Stimulated activated CD8-positive, alpha-beta memory T cell treated with anti-CD3 and anti-CD28 coated beads, Interleukin-2, amount 100 ng/mL, for 1 hour (primary cell): ENCODE measurements around the gene CLPTM1L.
"Not testable (repeated sequence)": the region's sequence is repeated elsewhere in the genome, so short reads cannot be mapped to it uniquely, and the experiment has no call there.

Experiments used
- DNase-seq, 2 donors: peaks; one replicate each; pipeline ENCODE4 v3.0.0-alpha.2; 2020; ENCODE audit warnings: low read depth in 2 of 2

CLPTM1L gene

DNA sequence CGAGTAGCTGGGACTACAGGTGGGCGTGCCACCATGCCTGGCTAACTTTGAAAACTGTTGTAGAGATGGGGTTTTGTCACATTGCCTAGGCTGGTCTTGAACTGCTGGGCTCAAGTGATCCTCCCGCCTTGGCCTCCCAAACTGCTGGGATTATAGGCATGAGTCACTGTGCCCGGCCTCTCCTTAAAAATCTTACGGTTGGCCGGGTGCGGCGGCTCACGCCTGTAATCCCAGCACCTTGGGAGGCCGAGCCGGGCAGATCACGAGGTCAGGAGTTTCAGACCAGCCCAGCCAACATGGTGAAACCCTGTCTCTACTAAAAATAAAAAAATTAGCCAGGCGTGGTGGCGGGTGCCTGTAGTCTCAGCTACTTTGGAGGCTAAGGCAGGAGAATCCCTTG, 2.2 kb downstream of the CLPTM1L start:
- not testable (repeated sequence) for DNase-seq

DNA sequence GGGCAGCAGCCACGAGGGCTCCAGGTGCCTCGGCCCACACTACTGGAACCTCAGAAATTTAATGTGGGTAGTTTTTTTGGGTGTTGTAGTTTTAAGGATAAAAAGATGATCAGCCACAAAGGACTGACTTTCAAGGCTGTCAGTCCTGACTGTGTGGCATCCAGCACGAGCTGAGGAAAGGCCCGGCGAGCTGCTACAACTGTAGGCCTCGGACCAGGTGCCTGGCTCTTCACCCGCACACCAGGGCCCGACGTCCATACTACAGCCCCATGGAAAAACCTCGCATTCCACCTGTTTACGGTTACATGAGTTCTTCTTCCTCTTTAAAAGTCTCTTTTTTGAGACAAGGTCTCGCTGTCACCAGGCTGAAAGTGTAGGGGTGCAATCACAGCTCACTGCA, 2.6 kb downstream of the CLPTM1L start:
- DNase-seq = no peak

GRCh38 chr5:1341863-1342262, 3.0 kb downstream of the CLPTM1L start:
- DNase-seq = no peak

GRCh38 chr5:1339818-1340210, 5.1 kb downstream of the CLPTM1L start:
- DNase-seq = not testable (repeated sequence)

DNA sequence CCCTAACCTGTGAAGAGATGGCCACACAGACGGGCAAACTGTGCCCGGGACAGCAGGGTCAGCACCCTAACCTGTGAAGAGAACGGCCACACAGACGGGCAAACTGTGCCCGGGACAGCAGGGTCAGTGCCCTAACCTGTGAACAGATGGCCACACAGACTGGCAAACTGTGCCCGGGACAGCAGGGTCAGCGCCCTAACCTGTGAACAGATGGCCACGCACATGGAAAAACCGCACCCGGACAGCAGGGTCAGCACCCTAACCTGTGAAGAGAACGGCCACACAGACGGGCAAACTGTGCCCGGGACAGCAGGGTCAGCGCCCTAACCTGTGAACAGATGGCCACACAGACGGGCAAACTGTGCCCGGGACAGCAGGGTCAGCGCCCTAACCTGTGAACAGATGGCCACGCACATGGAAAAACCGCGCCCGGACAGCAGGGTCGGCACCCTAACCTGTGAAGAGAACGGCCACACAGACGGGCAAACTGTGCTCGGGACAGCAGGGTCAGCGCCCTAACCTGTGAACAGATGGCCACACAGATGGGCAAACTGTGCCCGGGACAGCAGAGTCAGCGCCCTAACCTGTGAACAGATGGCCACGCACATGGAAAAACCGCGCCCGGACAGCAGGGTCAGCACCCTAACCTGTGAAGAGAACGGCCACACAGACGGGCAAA, 5.6 kb downstream of the CLPTM1L start:
- not testable (repeated sequence) for DNase-seq

- DNase-seq = no peak
Observed at GRCh38 chr5:1338506-1339070, 6.3 kb downstream of the CLPTM1L start.

- no peak for DNase-seq
Observed at GRCh38 chr5:1338196-1338490, 6.8 kb downstream of the CLPTM1L start.

DNA sequence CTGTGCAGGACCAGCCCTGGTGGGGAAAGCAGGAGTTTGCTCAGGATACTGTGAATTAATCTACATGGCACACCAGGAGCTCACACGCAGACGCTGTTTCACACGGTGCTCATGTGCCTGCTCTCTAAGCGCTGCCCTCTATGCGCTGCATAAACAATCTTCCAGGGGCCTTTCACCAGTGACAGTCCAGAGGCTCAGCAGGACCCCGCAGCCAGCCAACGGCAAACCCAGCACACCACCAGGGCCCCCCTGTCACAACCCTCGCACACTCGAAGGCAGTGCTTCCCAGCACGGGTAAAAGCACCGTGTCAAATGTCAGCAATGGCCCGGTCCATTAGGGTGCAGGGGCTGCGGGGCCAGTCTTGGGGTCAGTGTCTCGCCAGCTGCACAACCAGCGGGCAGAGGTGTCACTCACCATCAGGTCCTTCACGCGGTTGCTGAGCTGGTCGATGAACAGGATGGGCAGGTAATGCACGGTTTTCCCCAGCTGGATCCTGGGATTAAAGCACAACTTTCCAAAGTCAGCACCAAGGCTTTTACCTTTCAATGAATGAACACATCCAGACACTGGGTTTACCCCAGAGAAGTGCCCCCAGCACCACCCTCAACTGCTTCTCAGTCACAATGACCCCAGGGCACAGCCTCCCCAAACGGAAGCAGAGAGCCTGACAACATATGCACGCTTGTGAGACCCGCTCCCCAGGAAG, 7.3 kb downstream of the CLPTM1L start:
- DNase-seq = no peak

- no peak for DNase-seq
Observed at GRCh38 chr5:1336749-1337488, 8.0 kb downstream of the CLPTM1L start.

- no peak for DNase-seq
Observed at GRCh38 chr5:1336106-1336561, 8.8 kb downstream of the CLPTM1L start.

DNA sequence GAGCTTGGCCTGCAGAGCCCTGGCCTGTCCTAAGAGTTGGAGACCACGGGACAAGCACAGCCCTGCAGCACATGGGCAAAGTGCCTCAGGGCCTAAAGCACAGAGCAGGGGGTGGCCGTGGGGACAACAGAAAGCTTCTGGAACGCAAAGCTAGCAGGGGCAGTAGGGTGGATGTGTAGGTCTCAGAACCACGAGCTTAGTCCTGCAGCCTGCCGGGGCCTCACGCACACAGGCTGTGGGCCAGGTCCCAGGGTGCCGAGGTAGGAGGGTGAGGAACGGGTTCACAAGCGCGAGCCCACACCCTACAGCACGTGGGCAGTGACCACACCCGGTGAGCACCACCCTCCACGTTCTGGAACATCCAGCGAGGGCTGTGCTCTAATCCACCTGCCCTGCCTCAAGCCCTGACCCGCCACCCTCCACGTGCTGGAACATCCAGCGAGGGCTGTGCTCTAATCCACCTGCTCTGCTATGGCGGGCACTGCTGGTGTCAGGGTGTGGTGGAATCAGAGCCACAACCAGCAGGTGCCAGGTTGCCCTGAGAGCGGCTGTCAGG, 9.3 kb downstream of the CLPTM1L start:
- DNase-seq = no peak

GRCh38 chr5:1334831-1335539, 9.9 kb downstream of the CLPTM1L start:
- no peak for DNase-seq

DNA sequence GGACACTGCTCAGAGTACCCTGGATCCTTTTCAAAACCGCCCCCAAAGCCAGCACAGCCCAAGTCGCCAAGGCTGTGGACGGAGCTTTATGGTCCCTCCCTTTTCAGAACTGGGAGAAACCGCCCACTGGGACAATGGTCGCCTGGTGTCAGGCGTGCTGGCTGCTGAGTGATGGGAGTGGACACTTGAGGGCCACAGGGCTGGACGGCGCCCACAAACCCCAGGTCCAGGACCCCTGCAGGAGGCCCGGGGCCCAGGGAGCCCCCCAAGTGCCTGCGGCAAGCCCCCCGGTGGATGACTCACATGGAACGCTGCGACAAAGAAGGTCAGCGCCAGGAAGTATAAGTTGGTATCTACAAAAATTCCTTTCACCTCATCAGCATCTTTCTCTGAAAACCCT, 10.9 kb downstream of the CLPTM1L start:
- DNase-seq = no peak

DNA sequence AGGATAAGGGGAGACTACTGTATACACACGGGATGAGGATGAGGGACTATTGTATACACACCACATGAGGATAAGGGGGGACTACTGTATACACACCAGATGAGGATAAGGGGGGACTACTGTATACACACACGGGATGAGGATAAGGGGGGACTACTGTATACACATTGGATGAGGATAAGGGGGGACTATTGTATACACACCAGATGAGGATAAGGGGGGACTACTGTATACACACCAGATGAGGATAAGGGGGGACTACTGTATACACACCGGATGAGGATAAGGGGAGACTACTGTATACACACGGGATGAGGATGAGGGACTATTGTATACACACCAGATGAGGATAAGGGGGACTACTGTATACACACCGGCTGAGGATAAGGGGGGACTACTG, 11.6 kb downstream of the CLPTM1L start:
- not testable (repeated sequence) for DNase-seq

DNA sequence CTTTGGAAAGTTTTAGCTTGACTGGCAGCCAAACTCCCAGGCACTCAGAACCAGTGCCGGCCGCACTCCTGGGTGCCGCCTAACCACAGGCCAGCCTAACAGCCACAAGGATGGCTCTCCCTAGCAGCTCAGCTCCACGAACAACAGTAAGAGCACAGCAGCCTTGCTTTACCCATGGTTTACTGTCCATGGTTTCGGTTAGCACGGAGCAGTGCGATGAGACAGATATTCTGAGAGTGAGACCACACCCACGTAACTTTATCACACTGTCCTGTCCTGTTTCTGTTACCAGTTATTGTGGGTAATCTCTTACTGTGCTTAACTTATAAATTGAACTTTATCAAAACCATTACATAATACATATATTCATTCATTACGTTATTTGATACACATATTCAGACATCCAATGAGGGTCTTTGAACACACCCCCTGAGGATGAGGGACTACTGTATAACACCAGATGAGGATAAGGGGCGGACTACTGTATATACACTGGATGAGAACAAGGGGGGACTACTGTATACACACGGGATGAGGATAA, 12.4 kb downstream of the CLPTM1L start:
- no peak for DNase-seq

DNA sequence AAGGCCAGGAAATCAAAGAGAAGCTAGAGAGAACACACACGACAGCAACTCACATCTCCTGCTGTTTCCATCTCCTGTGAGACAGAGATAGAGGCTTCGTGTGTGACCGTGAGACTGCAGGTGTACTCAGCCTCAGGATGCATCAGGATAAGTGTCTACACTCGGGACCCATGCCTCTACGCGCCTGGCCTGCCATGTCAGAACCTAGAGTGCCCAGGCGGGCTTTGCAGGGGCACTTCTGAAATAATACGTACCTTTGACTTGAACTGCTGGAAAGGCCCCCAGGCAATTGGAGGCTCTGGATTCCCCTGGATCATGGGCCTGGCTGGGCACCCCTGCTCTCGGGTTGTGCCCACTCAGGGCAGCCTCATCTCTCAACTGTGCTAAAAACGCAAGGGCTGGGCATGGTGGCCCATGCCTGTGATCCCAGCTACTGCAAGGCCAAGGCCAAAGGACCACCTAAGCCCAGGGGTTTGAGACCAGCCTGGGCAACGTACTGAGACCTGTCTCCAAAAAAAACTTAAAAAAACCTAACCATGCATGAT, 13.0 kb downstream of the CLPTM1L start:
- DNase-seq = no peak

DNA sequence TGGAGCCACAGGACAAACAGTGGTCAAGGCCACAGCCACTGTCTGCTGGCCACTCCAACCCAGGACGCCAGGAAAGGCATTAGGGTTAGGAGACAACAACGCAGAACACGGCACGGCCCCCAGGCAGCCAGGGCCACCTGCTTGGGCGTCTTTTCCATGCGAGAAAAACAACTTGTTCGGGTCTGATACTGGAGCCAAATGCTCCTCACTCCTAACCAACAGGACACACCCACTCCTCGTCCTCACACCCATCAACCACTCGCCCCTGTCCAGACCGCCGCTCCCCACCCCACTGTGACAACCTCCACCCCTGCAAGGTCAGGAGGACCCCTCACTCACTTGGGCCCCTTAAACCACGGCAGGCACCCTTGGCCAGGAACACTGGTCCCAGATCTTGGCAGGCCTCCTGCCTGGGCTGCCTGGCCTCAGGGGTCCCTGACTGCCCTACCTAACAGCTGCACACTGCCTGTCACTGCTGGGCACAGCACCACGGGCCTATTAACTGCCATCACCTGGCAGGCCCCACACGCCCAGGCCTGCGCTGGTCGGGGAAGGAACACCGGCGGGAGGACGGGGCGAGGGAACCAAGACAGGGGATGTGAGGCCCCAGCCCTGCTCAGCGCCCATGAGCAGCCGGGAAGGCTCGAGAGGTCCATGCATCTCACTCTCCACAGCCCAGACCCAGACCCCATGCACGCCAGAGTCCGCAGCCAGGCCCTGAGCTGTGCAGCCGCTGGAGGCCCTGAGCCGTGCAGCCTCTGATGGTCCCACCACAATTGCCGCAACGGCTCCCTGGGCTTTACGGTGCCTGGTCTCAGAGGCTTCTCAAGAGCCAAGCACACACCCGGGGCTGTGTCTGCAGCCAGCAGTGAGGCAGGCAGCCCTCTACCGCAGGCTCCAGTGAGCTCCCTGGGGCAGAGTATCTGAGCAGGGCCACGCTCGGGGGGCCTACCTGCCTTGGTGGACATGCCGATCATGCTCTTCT, 13.8 kb downstream of the CLPTM1L start:
- DNase-seq = no peak

- DNase-seq = no peak
Observed at GRCh38 chr5:1330146-1330846, 14.6 kb downstream of the CLPTM1L start.

DNA sequence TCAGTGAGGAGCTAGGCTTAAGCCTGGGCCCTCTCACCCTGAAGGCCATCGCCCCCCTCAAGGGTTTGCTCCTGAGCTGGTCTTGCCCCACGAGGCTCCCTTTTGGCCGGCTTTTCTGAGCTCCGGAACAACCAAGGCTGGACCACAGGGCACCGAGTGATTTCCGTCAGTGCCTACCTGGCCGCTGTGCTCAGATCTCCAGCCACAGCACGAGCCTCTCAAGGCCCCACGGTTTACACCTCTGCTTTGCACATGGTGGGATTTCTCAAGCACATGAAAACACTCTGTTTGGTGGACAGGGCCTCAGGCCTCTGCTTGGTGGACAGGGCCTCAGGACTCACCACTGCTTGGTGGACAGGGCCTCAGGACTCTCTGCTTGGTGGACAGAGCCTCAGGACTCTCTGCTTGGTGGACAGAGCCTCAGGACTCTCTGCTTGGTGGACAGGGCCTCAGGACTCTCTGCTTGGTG, 15.8 kb downstream of the CLPTM1L start:
- no peak for DNase-seq
